Activated CD4-positive, alpha-beta memory T cell treated with anti-CD3 and anti-CD28 coated beads, Interleukin-2, amount 10 ng/mL, durations not matched to agents 7 days and 5 days (primary cell): ENCODE data around the gene RPL13A. TPM values are rescaled to one million over a fixed set of nuclear protein-coding genes. Genes with fewer than 3 reads are reported as not detected.
"Not testable (repeated sequence)": the region's sequence is repeated elsewhere in the genome, so short reads cannot be mapped to it uniquely, and the experiment has no call there.

Source experiments
- CTCF ChIA-PET: fragments of 350-600 bp; sonication (Branson Sonifier 250); formaldehyde crosslinking; loops from one replicate; lab custom pipeline; 2021; ENCODE audit warnings: antibody characterized with exemption, inconsistent platforms; lab: Charles Lee
- POLR2A ChIA-PET: fragments of 350-600 bp; sonication (Branson Sonifier 250); formaldehyde crosslinking; loops from one replicate; lab custom pipeline; 2021; ENCODE audit warnings: antibody characterized with exemption; lab: Charles Lee
- DNase-seq: peaks from one replicate; pipeline ENCODE4 v3.0.0-alpha.2; 2020
- H3K27ac Mint-ChIP-seq: one replicate; pipeline ENCODE4 v1.8.0; 2021; ENCODE audit warnings: mild to moderate bottlenecking, mixed read lengths
- H3K27me3 Mint-ChIP-seq: one replicate; pipeline ENCODE4 v1.8.0; 2021; ENCODE audit warnings: mixed read lengths
- H3K36me3 Mint-ChIP-seq: one replicate; pipeline ENCODE4 v1.8.0; 2021; ENCODE audit warnings: low read depth, mixed read lengths
- H3K4me1 Mint-ChIP-seq: one replicate; pipeline ENCODE4 v1.8.0; 2021; ENCODE audit warnings: mixed read lengths
- H3K4me3 Mint-ChIP-seq: one replicate; pipeline ENCODE4 v1.8.0; 2021; ENCODE audit warnings: mild to moderate bottlenecking, mixed read lengths
- H3K9me3 Mint-ChIP-seq: one replicate; pipeline ENCODE4 v1.8.0; 2021; ENCODE audit warnings: mixed read lengths
- total RNA-seq, 2 experiments: library from RNA; stranded (reverse); gene quantifications; one replicate each; pipeline ENCODE4 v1.2.3, GENCODE V29; 2021

The RPL13A gene
- total RNA-seq, 2 experiments from 2014 or later, result 2,417 to 2,463 TPM

- not testable (repeated sequence) for H3K27me3 Mint-ChIP-seq, H3K9me3 Mint-ChIP-seq, DNase-seq
- H3K27ac Mint-ChIP-seq, result peak overlapping the region; percentile 92
- peaks cover 62% of the 10 kb centered on the region for H3K4me1 Mint-ChIP-seq
- ChIA-PET CTCF (interaction anchor here (0.6 to 5.9 kb wide), 20 partner anchors 15 to 376 kb away, joined by 3 to 159 read pairs (median 4); partner anchors contain the start of genes ALDH16A1, PIH1D1, PRMT1 and RPL13A), POLR2A (interaction anchor here (0.6 to 10.7 kb wide), 13 partner anchors 9 to 203 kb away, joined by 3 to 192 read pairs (median 6); partner anchors contain the start of genes ALDH16A1, PIH1D1, PRMT1 and RPL13A)
- peaks cover 27% of the 10 kb centered on the region for H3K36me3 Mint-ChIP-seq
- H3K4me3 Mint-ChIP-seq, result peak overlapping the region; percentile 97
Measured at GRCh38 chr19:49473501-49473867, 13.9 kb upstream of the RPL13A start.

- H3K27me3 Mint-ChIP-seq, result no peaks in the 10 kb centered on the region
- no peaks in the 10 kb centered on the region for H3K9me3 Mint-ChIP-seq
- CTCF ChIA-PET, result interaction anchor here (0.6 to 5.9 kb wide), 20 partner anchors 14 to 376 kb away, joined by 3 to 159 read pairs (median 4); partner anchors contain the start of genes ALDH16A1, PIH1D1, PRMT1 and RPL13A
- peak within 1 kb of the TSS; percentile 97 for H3K4me3 Mint-ChIP-seq
- peak within 1 kb of the TSS; percentile 92 for H3K27ac Mint-ChIP-seq
- H3K36me3 Mint-ChIP-seq, result peaks cover 26% of the 10 kb centered on the region
- peak; percentile 94 for DNase-seq
- peaks cover 60% of the 10 kb centered on the region for H3K4me1 Mint-ChIP-seq
- POLR2A ChIA-PET, result interaction anchor here (0.9 to 10.7 kb wide), 11 partner anchors 14 to 203 kb away, joined by 3 to 192 read pairs (median 6); partner anchors contain the start of genes ALDH16A1, PIH1D1, PRMT1 and RPL13A
Measured at GRCh38 chr19:49473868-49474541, 13.4 kb upstream of the RPL13A start, which contains the start of gene FLT3LG. FLT3LG (plus strand) TSS chr19:49474215; CDS start chr19:49474640, 425 bp downstream.

GRCh38 chr19:49474542-49474924 lies 12.9 kb upstream of the RPL13A start:
- peak overlapping the region; percentile 92 for H3K27ac Mint-ChIP-seq
- H3K4me3 Mint-ChIP-seq, result peak overlapping the region; percentile 97
- H3K36me3 Mint-ChIP-seq, result peaks cover 25% of the 10 kb centered on the region
- H3K9me3 Mint-ChIP-seq, result no peaks in the 10 kb centered on the region
- peaks cover 57% of the 10 kb centered on the region for H3K4me1 Mint-ChIP-seq
- no peaks in the 10 kb centered on the region for H3K27me3 Mint-ChIP-seq
- ChIA-PET POLR2A (interaction anchor here (1.0 to 10.7 kb wide), 12 partner anchors 10 to 202 kb away, joined by 3 to 192 read pairs (median 12); partner anchors contain the start of genes ALDH16A1, PIH1D1, PRMT1 and RPL13A), CTCF (interaction anchor here (2.1 to 5.9 kb wide), 3 partner anchors 20 to 72 kb away, joined by 13 to 159 read pairs (median 16); partner anchors contain the start of genes ALDH16A1 and PIH1D1)
- DNase-seq, result no peak

GRCh38 chr19:49475191-49475917 lies 12.1 kb upstream of the RPL13A start:
- ChIA-PET POLR2A (interaction anchor here (1.0 to 4.8 kb wide), 11 partner anchors 10 to 165 kb away, joined by 3 to 68 read pairs (median 5); partner anchors contain the start of genes ALDH16A1, NOSIP, PIH1D1 and RPL13A), CTCF (interaction anchor here (0.5 to 2.3 kb wide), 26 partner anchors 10 to 476 kb away, joined by 3 to 16 read pairs (median 4); partner anchors contain the start of genes ALDH16A1, PIH1D1, RPL13A and RPS11)
- DNase-seq, result no peak
- peak overlapping the region; percentile 92 for H3K27ac Mint-ChIP-seq
- peak overlapping the region; percentile 97 for H3K4me3 Mint-ChIP-seq
- H3K4me1 Mint-ChIP-seq, result peaks cover 53% of the 10 kb centered on the region
- no peaks in the 10 kb centered on the region for H3K9me3 Mint-ChIP-seq
- no peaks in the 10 kb centered on the region for H3K27me3 Mint-ChIP-seq
- H3K36me3 Mint-ChIP-seq, result peaks cover 32% of the 10 kb centered on the region

- peak; percentile 83 for DNase-seq
- ChIA-PET POLR2A (interaction anchor here (1.0 to 4.8 kb wide), 11 partner anchors 9 to 164 kb away, joined by 3 to 68 read pairs (median 5); partner anchors contain the start of genes ALDH16A1, NOSIP, PIH1D1 and RPL13A), CTCF (interaction anchor here (0.6 to 2.3 kb wide), 30 partner anchors 9 to 476 kb away, joined by 3 to 16 read pairs (median 4); partner anchors contain the start of genes ALDH16A1, PIH1D1, RPL13A and RPS11)
- H3K4me3 Mint-ChIP-seq, result peak overlapping the region; percentile 97
- H3K9me3 Mint-ChIP-seq, result no peaks in the 10 kb centered on the region
- peak overlapping the region; percentile 92 for H3K27ac Mint-ChIP-seq
- H3K4me1 Mint-ChIP-seq, result peaks cover 49% of the 10 kb centered on the region
- H3K36me3 Mint-ChIP-seq, result peaks cover 36% of the 10 kb centered on the region
- no peaks in the 10 kb centered on the region for H3K27me3 Mint-ChIP-seq
Measured at GRCh38 chr19:49475995-49476880, 11.2 kb upstream of the RPL13A start.

GRCh38 chr19:49479975-49480628 lies 7.3 kb upstream of the RPL13A start:
- ChIA-PET POLR2A (interaction anchor here (1.6 kb wide), 1 partner anchor 9 kb away, joined by 4 read pairs; no protein-coding TSS in a partner anchor), CTCF (interaction anchor here (0.7 kb wide), 1 partner anchor 387 kb away, joined by 5 read pairs; the partner anchor contains the start of gene PNKP)
- DNase-seq, result no peak
- Mint-ChIP-seq H3K27me3 (no peaks in the 10 kb centered on the region), H3K4me1 (peaks cover 33% of the 10 kb centered on the region), H3K9me3 (no peaks in the 10 kb centered on the region), H3K4me3 (no peak overlapping the region), H3K36me3 (peaks cover 66% of the 10 kb centered on the region), H3K27ac (no peak overlapping the region)

GRCh38 chr19:49481020-49481683 lies 6.3 kb upstream of the RPL13A start:
- Mint-ChIP-seq H3K27me3 (no peaks in the 10 kb centered on the region), H3K4me1 (peaks cover 32% of the 10 kb centered on the region), H3K9me3 (no peaks in the 10 kb centered on the region), H3K4me3 (no peak overlapping the region), H3K27ac (no peak overlapping the region), H3K36me3 (peaks cover 64% of the 10 kb centered on the region)
- ChIA-PET POLR2A (interaction anchor here (1.6 kb wide), 1 partner anchor 8 kb away, joined by 4 read pairs; no protein-coding TSS in a partner anchor), CTCF (interaction anchor here (0.7 to 1.6 kb wide), 3 partner anchors 14 to 386 kb away, joined by 4 to 5 read pairs (median 5); partner anchors contain the start of gene PNKP)
- no peak for DNase-seq

- H3K27me3 Mint-ChIP-seq, result no peaks in the 10 kb centered on the region
- DNase-seq, result no peak
- ChIA-PET CTCF (interaction anchor here (2.8 kb wide), 1 partner anchor 10 kb away, joined by 9 read pairs; no protein-coding TSS in a partner anchor), POLR2A (interaction anchor here (2.5 to 2.7 kb wide), 2 partner anchors 10 to 156 kb away, joined by 10 to 18 read pairs; partner anchors contain the start of gene SCAF1)
- peak overlapping the region; percentile 33 for H3K27ac Mint-ChIP-seq
- H3K9me3 Mint-ChIP-seq, result no peaks in the 10 kb centered on the region
- H3K36me3 Mint-ChIP-seq, result peaks cover 84% of the 10 kb centered on the region
- H3K4me1 Mint-ChIP-seq, result peaks cover 40% of the 10 kb centered on the region
- no peak overlapping the region for H3K4me3 Mint-ChIP-seq
Measured at GRCh38 chr19:49486232-49486631, 1.2 kb upstream of the RPL13A start.

- Mint-ChIP-seq H3K4me1 (peaks cover 43% of the 10 kb centered on the region), H3K36me3 (peaks cover 85% of the 10 kb centered on the region), H3K9me3 (no peaks in the 10 kb centered on the region), H3K27me3 (no peaks in the 10 kb centered on the region), H3K27ac (peak overlapping the region; percentile 87), H3K4me3 (peak overlapping the region; percentile 95)
- ChIA-PET CTCF (interaction anchor here (1.7 to 2.8 kb wide), 3 partner anchors 10 kb away, joined by 3 to 15 read pairs (median 9); partner anchors contain the start of gene RPS11), POLR2A (interaction anchor here (1.1 to 4.6 kb wide), 12 partner anchors 10 to 189 kb away, joined by 3 to 68 read pairs (median 10); partner anchors contain the start of genes ALDH16A1, FLT3LG, PIH1D1 and SCAF1)
- DNase-seq, result no peak
Measured at GRCh38 chr19:49486710-49487276, 615 bp upstream of the RPL13A start.
